T-cell (primary cell): ENCODE data around the gene IQSEC1. TPM values are rescaled to one million over a fixed set of nuclear protein-coding genes. Genes with fewer than 3 reads are reported as not detected.

Experiments used
- ATAC-seq, 4 experiments: fragments of 200-7000 bp in 3 of 4; fragments of 150-1000 bp in 1 of 4; cut with Tn5 transposase; replicated peaks in 1 of 4; 1 replicate in 3 of 4; 2 replicates in 1 of 4; pipeline ENCODE4 v1.10.0; 2021; ENCODE audit warnings: moderate library complexity in 3 of 4, mild to moderate bottlenecking in 2 of 4, moderate number of reproducible peaks in 1 of 4
- CTCF ChIA-PET, 2 donors: fragments of 300-600 bp; sonication (Branson Sonifier 250); formaldehyde crosslinking; loops; one replicate each; lab custom pipeline; 2022; ENCODE audit warnings: antibody characterized with exemption in 2 of 2; lab: Charles Lee
- POLR2A ChIA-PET, 2 donors: fragments of 300-600 bp; sonication (Branson Sonifier 250); formaldehyde crosslinking; loops; one replicate each; lab custom pipeline; 2022; ENCODE audit warnings: antibody characterized with exemption in 2 of 2; lab: Charles Lee
- DNase-seq, 35 experiments: peaks; one replicate each; pipeline versions ENCODE4 v3.0.0 to v3.0.0-alpha.2; 2013 to 2023
- H3K27ac ChIP-seq: one replicate; pipeline ENCODE4 v1.5.1; 2013; ENCODE audit warnings: low read length
- H3K27me3 ChIP-seq, 2 experiments: replicated peaks in 1 of 2; 1 replicate in 1 of 2; 2 replicates in 1 of 2; pipeline versions ENCODE4 v1.6.1 to v1.7.0; 2013; ENCODE audit warnings: low read length in 1 of 2, mixed read lengths in 1 of 2; ENCODE audit not compliant: control insufficient read depth in 2 of 2, insufficient read depth in 2 of 2; ENCODE audit errors: extremely low read depth in 1 of 2
- H3K36me3 ChIP-seq, 2 donors: 1 replicate in 1 of 2; 2 replicates in 1 of 2; pipeline versions ENCODE4 v1.6.1 to v1.7.0; 2013; ENCODE audit warnings: low read length in 1 of 2; ENCODE audit not compliant: control insufficient read depth in 2 of 2, insufficient read depth in 1 of 2; ENCODE audit errors: extremely low read depth in 1 of 2
- H3K4me1 ChIP-seq, 2 experiments: 1 replicate in 1 of 2; 2 replicates in 1 of 2; pipeline versions ENCODE4 v1.6.1 to v1.7.0; 2013; ENCODE audit warnings: low read length in 2 of 2, mixed read lengths in 1 of 2; ENCODE audit not compliant: insufficient read depth in 2 of 2, control insufficient read depth in 1 of 2; ENCODE audit errors: extremely low read depth in 1 of 2
- H3K4me3 ChIP-seq, 2 donors: 1 replicate in 1 of 2; 2 replicates in 1 of 2; pipeline versions ENCODE4 v1.5.1 to v1.7.0; 2013; ENCODE audit warnings: mild to moderate bottlenecking in 2 of 2, low read length in 1 of 2, moderate library complexity in 1 of 2; ENCODE audit not compliant: control insufficient read depth in 1 of 2; ENCODE audit errors: extremely low read depth in 1 of 2
- H3K9me3 ChIP-seq: 2 replicates; pipeline ENCODE4 v1.7.0; 2013
- H3K27ac Mint-ChIP-seq, 2 donors: one replicate each; pipeline ENCODE4 v1.8.0; 2020 to 2021; ENCODE audit warnings: mild to moderate bottlenecking in 2 of 2, mixed read lengths in 2 of 2
- H3K27me3 Mint-ChIP-seq, 2 donors: one replicate each; pipeline ENCODE4 v1.8.0; 2021 to 2022; ENCODE audit warnings: mixed read lengths in 2 of 2
- H3K36me3 Mint-ChIP-seq: one replicate; pipeline ENCODE4 v1.8.0; 2021; ENCODE audit warnings: mixed read lengths
- H3K4me1 Mint-ChIP-seq, 3 donors: one replicate each; pipeline ENCODE4 v1.8.0; 2020 to 2022; ENCODE audit warnings: mixed read lengths in 3 of 3, mild to moderate bottlenecking in 1 of 3
- H3K4me3 Mint-ChIP-seq, 3 donors: one replicate each; pipeline ENCODE4 v1.8.0; 2020 to 2022; ENCODE audit warnings: mild to moderate bottlenecking in 3 of 3, mixed read lengths in 3 of 3, moderate library complexity in 3 of 3
- H3K9me3 Mint-ChIP-seq, 3 donors: one replicate each; pipeline ENCODE4 v1.8.0; 2020 to 2022; ENCODE audit warnings: mixed read lengths in 3 of 3
- WGBS: methylation state at CpG from one replicate; pipeline ENCODE4 v1.1.5; 2013; ENCODE audit warnings: missing lambda C conversion rate; ENCODE audit not compliant: insufficient coverage; 5-methylcytosine and 5-hydroxymethylcytosine counted together
- total RNA-seq, 35 experiments: library from RNA in 6 of 35; stranded (reverse) in 6 of 35; fragments of 120-200 nt in 1 of 35; gene quantifications; one replicate each; pipeline versions ENCODE4 v1.2.1 to v1.2.4 and lab custom pipeline; 2013 to 2026

The IQSEC1 gene
- total RNA-seq, 5 donors from 2014 or later (not counting 1 experiment from before 2014, with no cell fraction given), result 73.7 to 113 (median 86.9) TPM

DNA sequence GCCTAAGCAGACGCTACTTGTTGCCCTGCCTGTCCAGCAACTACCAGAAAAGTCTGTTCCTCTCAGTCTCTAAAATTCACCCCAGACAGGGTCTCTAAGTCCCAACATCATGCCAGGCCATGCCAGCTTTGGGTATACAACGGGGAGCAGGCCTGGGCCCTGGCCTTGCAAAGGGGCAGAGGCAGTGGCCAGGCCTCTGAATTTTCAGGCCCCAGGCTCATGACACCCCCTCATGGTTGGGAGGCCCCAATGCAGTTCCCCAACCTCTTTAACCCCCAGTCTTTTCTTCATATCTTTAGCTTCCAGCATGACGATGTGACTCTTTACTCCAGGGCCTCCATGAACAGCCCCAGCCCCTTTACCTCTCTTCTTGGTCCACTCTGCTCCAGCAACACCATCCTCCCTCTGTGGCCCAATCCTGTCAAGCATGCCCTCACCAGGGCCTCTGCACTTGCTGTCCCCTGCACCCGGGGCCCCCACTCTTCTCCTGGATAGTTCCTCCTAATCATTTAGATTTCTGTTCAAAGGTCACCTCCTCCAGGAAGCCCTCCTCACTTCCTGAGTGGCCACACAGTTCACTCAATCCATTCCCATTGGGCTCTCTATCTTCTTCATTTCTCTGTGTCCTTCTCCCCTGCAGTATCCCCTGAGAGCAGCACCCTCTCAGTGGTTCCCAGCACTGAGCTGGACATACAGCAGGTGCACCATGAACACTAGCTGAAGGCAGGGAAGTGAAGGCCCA, 4.8 kb downstream of the IQSEC1 start:
- H3K27ac ChIP-seq, result peak overlapping the region; percentile 37
- H3K4me3 ChIP-seq, result no peak overlapping the region
- 85% methylated on average over 4 of the region's 4 CpGs for WGBS
- DNase-seq (no peak), ATAC-seq (no peak)
- H3K9me3 ChIP-seq, result no peaks in the 10 kb centered on the region
- peak overlapping the region in 1 of 3 donors; percentile 37 for H3K4me3 Mint-ChIP-seq
- ChIA-PET CTCF (interaction anchor here in 1 of 2 donors (0.5 kb wide), 1 partner anchor 394 kb away, joined by 4 read pairs; no protein-coding TSS in a partner anchor), POLR2A (interaction anchor here in 1 of 2 donors (0.6 kb wide), 1 partner anchor 25 kb away, joined by 5 read pairs; no protein-coding TSS in a partner anchor)
- peaks cover 0 to 2% of the 10 kb centered on the region in 2 donors for H3K27me3 Mint-ChIP-seq
- peak overlapping the region; percentile 46 to 88 for H3K27ac Mint-ChIP-seq
- H3K4me1 Mint-ChIP-seq, result peaks cover 30 to 58% (median 44%) of the 10 kb centered on the region in 3 donors
- H3K4me1 ChIP-seq, result peaks cover 10 to 52% of the 10 kb centered on the region in 2 experiments
- peaks cover 0 to 17% of the 10 kb centered on the region in 2 experiments for H3K27me3 ChIP-seq
- no peaks in the 10 kb centered on the region for H3K9me3 Mint-ChIP-seq
- no peaks in the 10 kb centered on the region for H3K36me3 Mint-ChIP-seq
- no peaks in the 10 kb centered on the region for H3K36me3 ChIP-seq

DNA sequence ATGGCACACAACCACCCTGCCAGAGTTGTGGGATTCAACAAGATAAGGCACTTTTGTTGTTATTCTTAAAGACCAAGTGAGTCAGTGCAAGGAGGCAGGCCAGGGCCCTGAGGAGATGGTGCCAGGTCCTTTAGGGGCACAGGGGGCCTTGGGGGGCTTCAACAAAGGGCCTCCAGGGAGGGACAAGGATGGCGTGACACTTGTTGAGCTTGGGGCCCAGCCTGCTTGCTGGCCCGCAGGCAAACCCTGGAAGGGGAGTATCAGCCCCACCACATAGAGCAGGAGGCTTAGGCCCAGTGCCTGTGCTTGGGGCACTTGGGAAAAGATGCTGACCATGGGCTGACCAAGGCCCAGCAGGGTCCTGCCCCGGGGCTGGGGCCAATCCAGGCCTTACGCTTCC, 5.5 kb downstream of the IQSEC1 start:
- no peaks in the 10 kb centered on the region for H3K36me3 ChIP-seq
- H3K36me3 Mint-ChIP-seq, result no peaks in the 10 kb centered on the region
- peaks cover 0 to 12% of the 10 kb centered on the region in 2 experiments for H3K27me3 ChIP-seq
- no peaks in the 10 kb centered on the region for H3K9me3 Mint-ChIP-seq
- no peak for ATAC-seq
- H3K4me1 ChIP-seq, result peaks cover 10 to 47% of the 10 kb centered on the region in 2 experiments
- H3K27ac ChIP-seq, result no peak overlapping the region
- peaks cover 29 to 56% (median 44%) of the 10 kb centered on the region in 3 donors for H3K4me1 Mint-ChIP-seq
- peaks cover 0 to under 1% of the 10 kb centered on the region in 2 donors for H3K27me3 Mint-ChIP-seq
- no peak overlapping the region for H3K4me3 Mint-ChIP-seq
- WGBS, result 98% methylated on average over 4 of the region's 4 CpGs
- no peak overlapping the region for H3K27ac Mint-ChIP-seq
- H3K9me3 ChIP-seq, result no peaks in the 10 kb centered on the region
- POLR2A ChIA-PET, result no interaction called here
- DNase-seq, result no peak
- no peak overlapping the region for H3K4me3 ChIP-seq
- CTCF ChIA-PET, result no interaction called here

- ChIA-PET CTCF (no interaction called here), POLR2A (interaction anchor here in 1 of 2 donors (0.5 kb wide), 1 partner anchor 352 kb away, joined by 3 read pairs; no protein-coding TSS in a partner anchor)
These were observed 6.4 kb downstream of the IQSEC1 start for GRCh38 chr3:13066834-13067233.

GRCh38 chr3:13066236-13066635, 7.0 kb downstream of the IQSEC1 start:
- Mint-ChIP-seq H3K4me1 (peaks cover 27 to 48% (median 44%) of the 10 kb centered on the region in 3 donors), H3K36me3 (no peaks in the 10 kb centered on the region), H3K27ac (peak overlapping the region in 1 of 2 donors; percentile 25), H3K27me3 (no peaks in the 10 kb centered on the region), H3K4me3 (no peak overlapping the region), H3K9me3 (no peaks in the 10 kb centered on the region)
- H3K27ac ChIP-seq, result no peak overlapping the region
- DNase-seq (no peak), ATAC-seq (no peak)
- ChIA-PET POLR2A (no interaction called here), CTCF (no interaction called here)
- WGBS, result 80% methylated on average over 10 of the region's 11 CpGs
- H3K36me3 ChIP-seq, result no peaks in the 10 kb centered on the region
- no peaks in the 10 kb centered on the region for H3K27me3 ChIP-seq
- H3K9me3 ChIP-seq, result no peaks in the 10 kb centered on the region
- H3K4me3 ChIP-seq, result no peak overlapping the region
- H3K4me1 ChIP-seq, result peaks cover 10 to 34% of the 10 kb centered on the region in 2 experiments

More at GRCh38 chr3:13066834-13067233, 6.4 kb downstream of the IQSEC1 start:
- no peaks in the 10 kb centered on the region for H3K9me3 Mint-ChIP-seq
- H3K27ac Mint-ChIP-seq, result peak overlapping the region; percentile 25 to 39
- H3K4me1 ChIP-seq, result peaks cover 10 to 38% of the 10 kb centered on the region in 2 experiments
- ATAC-seq, result no peak
- H3K9me3 ChIP-seq, result no peaks in the 10 kb centered on the region
- no peak overlapping the region for H3K4me3 ChIP-seq
- 93% methylated on average over 2 of the region's 4 CpGs for WGBS
- H3K36me3 ChIP-seq, result no peaks in the 10 kb centered on the region
- H3K27me3 ChIP-seq, result peaks cover 0 to 2% of the 10 kb centered on the region in 2 experiments
- H3K27ac ChIP-seq, result no peak overlapping the region
- no peak overlapping the region for H3K4me3 Mint-ChIP-seq
- no peaks in the 10 kb centered on the region for H3K27me3 Mint-ChIP-seq
- no peaks in the 10 kb centered on the region for H3K36me3 Mint-ChIP-seq
- peaks cover 27 to 51% (median 44%) of the 10 kb centered on the region in 3 donors for H3K4me1 Mint-ChIP-seq
- no peak for DNase-seq

GRCh38 chr3:13065727-13066126, 7.5 kb downstream of the IQSEC1 start:
- ChIA-PET POLR2A (no interaction called here), CTCF (no interaction called here)
- WGBS, result 87% methylated on average over 3 of the region's 4 CpGs

GRCh38 chr3:13064964-13065363, 8.3 kb downstream of the IQSEC1 start:
- Histone ChIP-seq H3K4me3 (no peak overlapping the region), H3K9me3 (no peaks in the 10 kb centered on the region), H3K27me3 (no peaks in the 10 kb centered on the region), H3K27ac (no peak overlapping the region), H3K36me3 (no peaks in the 10 kb centered on the region), H3K4me1 (peaks cover 9 to 24% of the 10 kb centered on the region in 2 experiments)
- H3K27ac Mint-ChIP-seq, result no peak overlapping the region
- CTCF ChIA-PET, result no interaction called here
- H3K36me3 Mint-ChIP-seq, result no peaks in the 10 kb centered on the region
- DNase-seq (no peak), ATAC-seq (no peak)
- H3K27me3 Mint-ChIP-seq, result no peaks in the 10 kb centered on the region
- no peaks in the 10 kb centered on the region for H3K9me3 Mint-ChIP-seq
- H3K4me3 Mint-ChIP-seq, result no peak overlapping the region
- H3K4me1 Mint-ChIP-seq, result peaks cover 18 to 36% (median 35%) of the 10 kb centered on the region in 3 donors
- WGBS, result 20% methylated on average over 1 of the region's 4 CpGs
- POLR2A ChIA-PET, result no interaction called here

More at GRCh38 chr3:13065727-13066126, 7.5 kb downstream of the IQSEC1 start:
- H3K4me3 Mint-ChIP-seq, result no peak overlapping the region
- no peaks in the 10 kb centered on the region for H3K9me3 ChIP-seq
- H3K27ac ChIP-seq, result no peak overlapping the region
- ATAC-seq (no peak), DNase-seq (no peak)
- H3K27me3 Mint-ChIP-seq, result no peaks in the 10 kb centered on the region
- no peaks in the 10 kb centered on the region for H3K9me3 Mint-ChIP-seq
- H3K27me3 ChIP-seq, result no peaks in the 10 kb centered on the region
- peaks cover 10 to 32% of the 10 kb centered on the region in 2 experiments for H3K4me1 ChIP-seq
- no peaks in the 10 kb centered on the region for H3K36me3 Mint-ChIP-seq
- H3K4me1 Mint-ChIP-seq, result peaks cover 26 to 44% (median 43%) of the 10 kb centered on the region in 3 donors
- no peak overlapping the region for H3K4me3 ChIP-seq
- no peaks in the 10 kb centered on the region for H3K36me3 ChIP-seq
- H3K27ac Mint-ChIP-seq, result peak overlapping the region in 1 of 2 donors; percentile 50
